SJSA1 (cell line): ENCODE results near the gene SYPL2. TPM values are rescaled to one million over a fixed set of nuclear protein-coding genes. Genes with fewer than 3 reads are reported as not detected.
"Not testable (repeated sequence)": the region's sequence is repeated elsewhere in the genome, so short reads cannot be mapped to it uniquely, and the experiment has no call there.

Experiments used
- DNase-seq, 2 experiments: peaks; one replicate each; pipeline ENCODE4 v3.0.0-alpha.2; 2015 to 2020; ENCODE audit warnings: low spot score in 2 of 2, low read depth in 1 of 2
- H3K27ac ChIP-seq: fragments of 250-450 bp; sonication (Bioruptor Pico); 2 replicates; pipeline ENCODE4 v1.5.1; 2020; ENCODE audit warnings: mild to moderate bottlenecking, moderate library complexity
- H3K27me3 ChIP-seq: fragments of 250-450 bp; sonication (Bioruptor Pico); replicated peaks from 2 replicates; pipeline ENCODE4 v1.5.1; 2020; ENCODE audit warnings: mild to moderate bottlenecking, moderate library complexity
- H3K36me3 ChIP-seq: fragments of 250-450 bp; sonication (Bioruptor Pico); 2 replicates; pipeline ENCODE4 v1.5.1; 2020; ENCODE audit warnings: mild to moderate bottlenecking
- H3K4me1 ChIP-seq: fragments of 250-450 bp; sonication (Bioruptor Pico); replicated peaks from 2 replicates; pipeline ENCODE4 v1.6.1; 2021; ENCODE audit warnings: mild to moderate bottlenecking
- H3K4me3 ChIP-seq: fragments of 250-450 bp; sonication (Bioruptor Pico); 2 replicates; pipeline ENCODE4 v1.5.1; 2020; ENCODE audit warnings: mild to moderate bottlenecking
- H3K9me3 ChIP-seq: fragments of 250-450 bp; sonication (Bioruptor Pico); replicated peaks from 2 replicates; pipeline ENCODE4 v1.5.1; 2020; ENCODE audit warnings: mild to moderate bottlenecking
- total RNA-seq: library from RNA; depleted of rRNA; stranded (reverse); fragments of >200 nt; shearing (Covaris generic); gene quantifications from 2 replicates; pipeline ENCODE4 v1.2.3, GENCODE V29; 2014

The SYPL2 gene
- total RNA-seq, 1 experiment from 2014 or later, result 0.11 TPM

DNA sequence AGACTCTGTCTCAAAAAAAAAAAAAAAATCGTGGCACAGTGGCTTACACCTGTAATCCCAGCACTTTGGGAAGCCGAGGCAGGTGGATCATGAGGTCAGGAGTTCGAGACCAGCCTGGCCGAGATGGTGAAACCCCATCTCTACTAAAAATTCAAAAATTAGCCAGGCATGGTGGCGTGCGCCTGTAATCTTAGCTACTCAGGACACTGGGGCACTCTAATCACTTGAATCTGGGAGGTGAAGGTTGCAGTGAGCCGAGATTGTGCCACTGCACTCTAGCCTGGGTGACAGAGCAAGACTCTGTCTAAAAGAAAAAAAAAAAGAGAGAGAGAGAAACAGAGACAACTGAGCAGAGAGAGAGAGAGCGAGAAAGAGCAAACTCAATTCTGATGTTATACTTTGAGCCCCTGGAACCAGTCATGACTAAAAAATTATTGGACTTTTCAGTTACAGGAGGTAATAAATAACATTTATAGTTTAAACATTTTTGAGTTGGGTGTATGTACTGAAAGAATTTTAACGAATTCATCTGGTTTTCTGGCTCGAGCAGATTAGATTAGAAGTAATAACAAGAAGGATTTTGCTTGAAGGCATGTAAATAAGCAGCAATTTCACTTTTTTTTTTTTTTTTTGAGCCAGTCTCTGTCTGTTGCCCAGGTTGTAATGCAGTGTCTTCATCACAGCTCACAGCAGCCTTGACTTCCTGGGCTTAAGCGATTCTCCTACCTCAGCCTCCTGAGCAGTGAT, 20.2 kb upstream of the SYPL2 start:
- H3K9me3 ChIP-seq, H3K27ac ChIP-seq, DNase-seq, H3K4me1 ChIP-seq, H3K36me3 ChIP-seq, H3K4me3 ChIP-seq: not testable (repeated sequence)
- H3K27me3 ChIP-seq, result peaks cover 38% of the 10 kb centered on the region

DNA sequence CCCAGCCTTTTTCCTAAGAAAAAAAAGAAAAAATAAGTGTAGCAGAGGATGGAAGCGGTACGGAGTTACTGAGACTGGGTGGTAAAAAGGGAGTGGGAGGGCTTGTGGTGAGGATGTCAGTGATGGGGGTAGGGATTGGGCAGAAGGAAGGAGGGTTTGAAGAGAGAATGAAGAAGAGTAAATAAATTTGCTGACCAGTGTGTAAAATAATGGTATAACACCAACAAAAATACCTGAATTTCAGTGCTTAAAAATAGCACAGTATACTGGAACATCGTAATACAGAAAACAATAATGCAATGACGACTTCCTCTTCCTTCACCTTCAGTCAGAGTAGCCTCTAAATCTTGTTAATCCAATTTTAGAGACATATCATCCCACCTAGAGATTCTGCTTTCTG, 18.8 kb upstream of the SYPL2 start:
- DNase-seq, result no peak

DNA sequence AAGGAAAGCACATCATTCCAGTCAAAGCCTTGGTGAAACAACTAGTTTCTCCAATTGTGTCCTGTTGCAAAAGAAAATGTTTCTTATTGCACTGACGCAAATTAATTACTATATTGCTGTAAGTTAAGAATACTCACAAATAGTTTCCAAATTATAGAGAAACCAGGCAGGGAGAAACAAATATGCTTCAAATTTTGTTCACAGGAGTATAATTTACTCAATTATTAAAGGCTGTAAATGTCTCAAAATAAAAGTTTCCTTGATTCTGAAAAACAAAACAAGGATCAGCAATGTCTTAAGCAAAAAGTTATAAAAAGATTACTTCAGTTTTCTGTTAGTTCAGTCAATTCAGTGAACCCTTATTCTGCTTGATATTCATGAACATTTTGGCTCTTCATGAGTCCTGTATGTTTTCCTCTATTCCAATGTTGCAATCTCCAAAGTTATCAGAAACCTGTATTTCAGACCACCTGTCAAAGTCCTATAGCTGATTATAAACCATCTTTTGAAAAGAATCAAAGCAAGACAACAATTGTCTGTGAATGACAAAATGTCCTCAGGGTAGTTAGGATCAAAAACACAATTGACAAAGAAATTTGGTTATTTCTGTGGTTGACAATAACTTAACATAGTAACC, 11.7 kb upstream of the SYPL2 start:
- no peak overlapping the region for H3K27ac ChIP-seq
- no peak for DNase-seq
- H3K27me3 ChIP-seq, result peaks cover 13% of the 10 kb centered on the region
- no peaks in the 10 kb centered on the region for H3K36me3 ChIP-seq
- no peaks in the 10 kb centered on the region for H3K4me1 ChIP-seq
- no peak overlapping the region for H3K4me3 ChIP-seq
- peaks cover 5% of the 10 kb centered on the region for H3K9me3 ChIP-seq

More for the DNA sequence above, 18.8 kb upstream of the SYPL2 start:
- no peak overlapping the region for H3K4me3 ChIP-seq
- H3K4me1 ChIP-seq, result no peaks in the 10 kb centered on the region
- H3K36me3 ChIP-seq, result no peaks in the 10 kb centered on the region
- H3K27me3 ChIP-seq, result peaks cover 30% of the 10 kb centered on the region
- H3K27ac ChIP-seq, result no peak overlapping the region
- H3K9me3 ChIP-seq, result no peaks in the 10 kb centered on the region

DNA sequence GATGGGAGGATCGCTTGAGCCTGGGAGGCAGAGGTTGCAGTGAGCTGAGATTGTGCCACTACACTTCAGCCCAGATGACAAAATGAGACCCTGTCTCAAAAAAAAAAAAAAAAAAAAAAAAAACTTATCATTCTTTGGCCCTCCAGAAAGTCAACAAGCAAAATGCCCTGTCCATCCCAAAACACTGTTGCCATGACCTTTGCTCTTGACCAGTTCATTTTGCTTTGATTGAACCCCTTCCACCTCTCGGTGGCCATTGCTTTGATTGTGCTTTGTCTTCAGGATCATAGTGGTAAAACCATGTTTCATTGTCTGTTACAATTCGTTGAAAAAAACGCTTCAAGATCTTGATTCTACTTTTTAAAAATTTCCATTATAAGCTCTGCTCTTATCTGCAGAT, 8.5 kb upstream of the SYPL2 start:
- Histone ChIP-seq H3K36me3 (no peaks in the 10 kb centered on the region), H3K27ac (no peak overlapping the region), H3K27me3 (peaks cover 15% of the 10 kb centered on the region)

DNA sequence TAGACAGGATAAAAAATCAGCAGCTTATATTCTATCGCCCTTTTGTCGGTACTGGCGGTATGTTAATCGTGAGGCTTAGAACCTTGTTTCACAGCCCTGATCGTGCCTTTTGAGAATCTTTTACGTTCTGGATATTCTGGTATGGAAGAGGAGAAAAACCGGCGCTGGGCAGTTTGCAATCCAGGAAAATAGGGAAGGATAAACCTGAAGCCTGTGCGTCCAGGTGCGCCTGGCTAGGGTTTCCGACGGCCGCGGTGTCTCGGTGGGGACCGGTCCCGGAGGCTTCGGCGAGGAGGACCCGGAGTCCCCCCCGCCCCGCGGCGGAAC, 258 bp upstream of the SYPL2 start:
- Histone ChIP-seq H3K4me3 (peak overlapping the region; percentile 38), H3K27ac (no peak overlapping the region), H3K36me3 (no peaks in the 10 kb centered on the region), H3K4me1 (peaks cover 11% of the 10 kb centered on the region), H3K27me3 (peaks cover 74% of the 10 kb centered on the region), H3K9me3 (peaks cover 6% of the 10 kb centered on the region)
- DNase-seq, result no peak

More for the DNA sequence above, 8.5 kb upstream of the SYPL2 start:
- Histone ChIP-seq H3K4me3 (no peak overlapping the region), H3K4me1 (no peaks in the 10 kb centered on the region), H3K9me3 (peaks cover 5% of the 10 kb centered on the region)
- no peak for DNase-seq

DNA sequence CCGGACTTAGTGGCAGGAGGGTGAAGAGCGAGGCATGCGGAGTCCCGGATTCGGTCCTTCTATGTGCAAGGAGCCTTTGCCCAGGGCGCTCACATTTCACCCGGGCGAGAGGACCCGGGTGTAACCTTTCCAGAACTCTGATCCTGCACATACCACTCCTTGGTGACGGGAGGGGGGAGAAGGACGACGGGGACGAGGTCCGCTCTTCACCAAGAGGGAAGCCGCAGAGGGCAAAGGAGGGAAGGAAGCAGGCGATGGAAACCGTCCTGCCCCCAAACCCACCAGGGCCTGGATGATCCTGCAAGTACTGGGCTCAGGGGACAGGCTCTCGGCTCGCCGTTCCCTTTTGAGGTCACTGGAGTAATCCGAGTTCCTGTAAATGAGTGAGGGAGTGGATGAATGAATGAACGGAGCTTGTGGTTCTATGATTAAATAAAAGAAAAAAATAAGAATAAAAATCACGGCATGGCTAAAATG, 993 bp downstream of the SYPL2 start:
- Histone ChIP-seq H3K36me3 (no peaks in the 10 kb centered on the region), H3K9me3 (peaks cover 6% of the 10 kb centered on the region), H3K27me3 (peaks cover 85% of the 10 kb centered on the region), H3K4me3 (no peak overlapping the region), H3K27ac (no peak overlapping the region), H3K4me1 (peaks cover 11% of the 10 kb centered on the region)
- DNase-seq, result no peak

DNA sequence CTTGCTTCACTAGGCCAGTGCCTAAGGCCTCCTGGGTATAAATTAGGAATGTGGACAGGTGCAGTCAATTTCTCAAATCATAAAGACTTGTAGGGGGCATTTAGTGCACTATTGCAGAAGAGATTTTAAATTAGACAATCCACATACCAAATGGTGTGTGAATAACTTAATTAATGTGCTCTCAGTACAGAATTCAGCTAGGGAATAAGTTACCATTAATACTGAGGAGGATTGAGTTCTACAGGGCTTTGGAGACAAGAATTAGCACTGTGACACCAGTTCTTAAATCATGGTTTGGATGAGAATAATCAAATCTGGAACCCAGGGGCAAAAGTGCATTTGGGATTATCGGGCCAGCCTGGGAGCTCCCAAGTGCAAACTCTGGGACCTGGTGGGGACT, 1.7 kb downstream of the SYPL2 start:
- H3K27me3 ChIP-seq, result peaks cover 86% of the 10 kb centered on the region
- H3K4me1 ChIP-seq, result peaks cover 11% of the 10 kb centered on the region
- H3K4me3 ChIP-seq, result no peak overlapping the region
- no peak for DNase-seq
- peaks cover 6% of the 10 kb centered on the region for H3K9me3 ChIP-seq
- H3K36me3 ChIP-seq, result no peaks in the 10 kb centered on the region
- H3K27ac ChIP-seq, result no peak overlapping the region

DNA sequence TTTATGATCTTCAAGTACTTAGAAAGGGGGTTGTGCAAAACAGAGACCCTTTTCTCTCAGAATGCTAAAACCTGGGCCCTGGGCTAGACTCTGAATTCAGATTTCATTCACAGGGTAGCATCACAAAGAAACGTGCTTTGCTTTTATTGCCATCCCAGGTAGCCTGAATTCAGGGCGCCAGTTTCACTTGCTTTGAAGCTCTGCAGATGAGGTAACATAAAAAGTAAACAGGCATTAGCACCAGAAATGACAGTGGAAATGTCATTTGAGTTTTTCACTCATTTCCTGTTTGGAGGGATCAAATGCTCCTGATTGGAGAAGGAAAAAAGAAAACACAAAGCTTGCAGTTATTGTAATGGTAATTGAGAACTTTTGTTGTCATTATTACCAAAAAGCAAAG, 2.6 kb downstream of the SYPL2 start:
- no peak overlapping the region for H3K4me3 ChIP-seq
- H3K4me1 ChIP-seq, result peaks cover 11% of the 10 kb centered on the region
- no peak for DNase-seq
- H3K36me3 ChIP-seq, result no peaks in the 10 kb centered on the region
- peaks cover 83% of the 10 kb centered on the region for H3K27me3 ChIP-seq
- peaks cover 6% of the 10 kb centered on the region for H3K9me3 ChIP-seq
- H3K27ac ChIP-seq, result no peak overlapping the region

DNA sequence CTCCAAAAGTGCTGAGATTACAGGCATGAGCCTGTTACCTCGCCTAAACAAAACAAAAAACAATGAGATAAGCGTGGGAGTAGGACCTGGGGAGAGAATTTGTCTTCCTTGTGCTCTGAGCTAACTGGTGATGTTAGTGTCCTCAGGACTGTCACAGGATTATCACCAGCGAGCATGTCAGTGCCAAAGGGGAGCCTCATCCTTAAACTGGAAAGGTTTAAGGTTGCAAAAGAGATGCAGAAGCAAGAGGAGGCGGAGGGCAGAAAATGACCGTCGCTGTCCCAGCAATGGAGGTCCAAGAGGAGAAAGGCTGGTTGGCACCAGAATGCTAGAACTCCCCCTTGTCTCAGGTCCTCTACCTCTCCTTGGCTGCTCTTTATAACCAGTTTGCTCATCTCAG, 3.9 kb downstream of the SYPL2 start:
- Histone ChIP-seq H3K9me3 (peaks cover 6% of the 10 kb centered on the region), H3K4me3 (no peak overlapping the region), H3K4me1 (peaks cover 11% of the 10 kb centered on the region), H3K27me3 (peaks cover 70% of the 10 kb centered on the region), H3K27ac (no peak overlapping the region), H3K36me3 (no peaks in the 10 kb centered on the region)
- no peak for DNase-seq

DNA sequence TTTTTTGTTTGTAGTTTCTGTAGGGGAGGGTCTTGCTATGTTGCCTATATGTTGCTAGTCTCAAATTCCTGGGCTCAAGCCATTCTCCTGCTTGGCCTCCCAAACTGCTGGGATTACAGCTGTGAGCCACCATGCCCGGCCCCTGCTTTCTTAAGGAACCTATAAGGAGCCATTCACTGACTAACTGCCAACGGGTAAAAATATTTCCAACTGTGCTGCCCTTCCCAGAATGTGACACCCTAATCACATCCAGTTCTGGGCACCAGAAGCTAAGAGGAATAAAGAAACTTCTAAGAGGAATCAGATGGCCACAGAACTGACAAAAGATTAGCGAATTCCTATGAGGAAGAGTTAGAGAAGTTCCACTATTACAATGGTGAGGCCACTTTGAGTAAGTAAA, 6.4 kb downstream of the SYPL2 start:
- no peaks in the 10 kb centered on the region for H3K4me1 ChIP-seq
- peaks cover 61% of the 10 kb centered on the region for H3K27me3 ChIP-seq
- no peak for DNase-seq
- no peak overlapping the region for H3K27ac ChIP-seq
- H3K4me3 ChIP-seq, result no peak overlapping the region
- no peaks in the 10 kb centered on the region; the same call in 1 of the 2 replicates for H3K9me3 ChIP-seq
- H3K36me3 ChIP-seq, result no peaks in the 10 kb centered on the region

DNA sequence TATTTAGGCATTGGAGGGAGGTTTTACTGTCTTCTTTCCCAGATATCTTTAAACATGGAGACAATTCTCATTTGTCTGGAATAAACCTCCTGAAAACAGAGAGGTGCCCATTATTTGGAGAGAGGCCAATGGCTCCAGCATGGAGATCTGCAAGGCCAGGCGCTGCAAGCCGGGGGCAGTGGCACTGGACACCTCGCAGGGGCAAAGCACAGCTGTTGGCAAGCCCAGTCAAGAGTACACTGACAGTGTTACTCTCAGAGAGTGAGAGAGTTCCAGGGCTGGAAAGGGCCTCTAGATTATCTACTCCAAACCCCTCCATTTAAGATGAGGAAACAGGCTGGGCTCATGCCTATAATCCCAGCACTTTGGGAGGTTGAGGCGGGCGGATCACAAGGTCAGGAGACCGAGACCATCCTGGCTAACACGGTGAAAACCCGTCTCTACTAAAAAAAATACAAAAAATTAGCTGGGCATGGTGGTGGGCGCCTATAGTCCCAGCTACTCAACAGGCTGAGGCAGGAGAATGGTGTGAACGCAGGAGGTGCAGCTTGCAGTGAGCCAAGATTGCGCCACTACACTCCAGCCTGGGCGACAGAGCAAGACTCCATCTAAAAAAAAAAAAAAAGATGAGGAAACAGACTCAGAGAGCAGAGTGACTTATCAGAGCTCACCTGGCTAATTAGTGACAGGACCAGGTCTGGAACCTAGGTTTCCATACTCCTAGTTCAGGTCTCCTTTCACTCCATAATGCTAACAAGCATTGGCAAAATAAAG, 7.1 kb downstream of the SYPL2 start:
- H3K9me3 ChIP-seq, H3K4me1 ChIP-seq, H3K36me3 ChIP-seq, H3K4me3 ChIP-seq, H3K27ac ChIP-seq: not testable (repeated sequence)
- H3K27me3 ChIP-seq, result peaks cover 57% of the 10 kb centered on the region
- peak in 1 of 2 experiments; percentile 20 for DNase-seq

DNA sequence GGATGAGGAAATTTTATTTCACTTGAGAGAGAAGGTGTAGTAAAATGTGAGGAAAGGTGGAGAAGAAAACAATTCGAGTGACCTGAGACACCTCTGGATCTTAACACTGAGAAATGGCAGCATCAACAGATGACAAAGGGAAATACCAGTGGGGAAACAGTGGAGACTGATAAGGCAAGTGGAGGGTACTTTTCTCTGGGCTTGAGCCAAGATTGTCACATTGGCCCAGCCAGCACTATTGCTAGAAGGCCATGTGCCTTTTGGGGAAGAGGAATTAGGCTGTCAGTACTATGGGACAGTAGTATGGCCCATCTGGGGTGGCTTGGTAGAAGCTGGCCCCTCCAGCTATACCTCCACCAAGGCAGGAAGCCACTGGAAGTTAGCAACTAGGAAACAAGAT, 8.4 kb downstream of the SYPL2 start:
- no peaks in the 10 kb centered on the region for H3K4me1 ChIP-seq
- DNase-seq, result no peak
- H3K27ac ChIP-seq, result no peak overlapping the region
- no peak overlapping the region for H3K4me3 ChIP-seq
- H3K27me3 ChIP-seq, result peaks cover 57% of the 10 kb centered on the region
- no peaks in the 10 kb centered on the region; the same call in 1 of the 2 replicates for H3K9me3 ChIP-seq
- no peaks in the 10 kb centered on the region for H3K36me3 ChIP-seq

DNA sequence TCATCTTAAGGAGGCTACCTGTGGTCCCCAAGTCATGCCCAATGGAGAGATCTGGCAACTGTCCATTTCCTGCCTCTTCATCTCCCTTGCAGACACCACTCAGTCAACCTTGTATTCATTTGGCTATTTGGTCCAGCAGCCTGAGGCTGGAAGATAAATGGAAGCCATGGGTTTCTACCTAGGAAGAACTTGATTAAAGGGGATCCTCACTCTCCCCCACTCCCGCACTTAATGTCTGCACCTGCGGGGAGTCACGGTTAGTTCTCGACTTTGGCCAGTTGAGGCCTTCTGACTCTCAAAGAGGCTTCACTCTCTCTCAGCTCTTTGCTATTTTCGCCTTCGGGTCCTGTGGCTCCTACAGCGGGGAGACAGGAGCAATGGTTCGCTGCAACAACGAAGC, 8.9 kb downstream of the SYPL2 start:
- no peak overlapping the region for H3K27ac ChIP-seq
- peaks cover 52% of the 10 kb centered on the region for H3K27me3 ChIP-seq
- DNase-seq, result no peak
- no peak overlapping the region for H3K4me3 ChIP-seq
- no peaks in the 10 kb centered on the region for H3K4me1 ChIP-seq
- no peaks in the 10 kb centered on the region; the same call in 1 of the 2 replicates for H3K9me3 ChIP-seq
- H3K36me3 ChIP-seq, result no peaks in the 10 kb centered on the region

DNA sequence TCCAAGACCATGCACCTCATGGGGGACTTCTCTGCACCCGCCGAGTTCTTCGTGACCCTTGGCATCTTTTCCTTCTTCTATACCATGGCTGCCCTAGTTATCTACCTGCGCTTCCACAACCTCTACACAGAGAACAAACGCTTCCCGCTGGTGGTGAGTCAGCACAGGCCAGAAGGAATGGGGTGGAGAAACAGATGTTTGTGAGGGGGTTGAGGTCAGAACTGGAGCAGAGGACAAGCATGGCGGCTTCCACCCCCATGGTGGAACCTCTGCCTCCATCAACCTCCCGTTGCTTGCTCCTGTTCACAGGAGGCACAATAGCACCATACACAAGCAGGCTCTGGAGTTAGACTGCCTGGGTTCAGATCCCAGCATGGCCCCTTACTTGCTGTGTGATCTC, 10.5 kb downstream of the SYPL2 start:
- Histone ChIP-seq H3K4me1 (no peaks in the 10 kb centered on the region), H3K27me3 (peaks cover 37% of the 10 kb centered on the region), H3K36me3 (no peaks in the 10 kb centered on the region), H3K9me3 (no peaks in the 10 kb centered on the region), H3K27ac (no peak overlapping the region), H3K4me3 (no peak overlapping the region)
- DNase-seq, result no peak
